GM12801 (cell line): Measurements from ENCODE around the gene ANTXR1.

Source experiments
- CTCF ChIP-seq: IDR thresholded peaks from one replicate; pipeline ENCODE4 v1.5.1; 2011; ENCODE audit warnings: control low read depth; ENCODE audit not compliant: insufficient read length; ENCODE audit errors: extremely low read depth

The ANTXR1 gene

GRCh38 chr2:69291004-69291650 lies 278.1 kb downstream of the ANTXR1 start:
- no peak for TF ChIP-seq CTCF

GRCh38 chr2:69291721-69292120 lies 278.7 kb downstream of the ANTXR1 start:
- TF ChIP-seq CTCF, result no peak

GRCh38 chr2:69292256-69292655 lies 279.3 kb downstream of the ANTXR1 start:
- TF ChIP-seq CTCF, result no peak

- TF ChIP-seq CTCF, result no peak
Measured at GRCh38 chr2:69296421-69296820, 283.4 kb downstream of the ANTXR1 start.

GRCh38 chr2:69297216-69297615 lies 284.2 kb downstream of the ANTXR1 start:
- no peak for TF ChIP-seq CTCF

GRCh38 chr2:69298261-69298660 lies 285.3 kb downstream of the ANTXR1 start:
- TF ChIP-seq CTCF, result no peak

- TF ChIP-seq CTCF, result no peak
Measured at GRCh38 chr2:69298862-69299261, 285.9 kb downstream of the ANTXR1 start.
